Measurements from ENCODE around the gene SPOCK2.

The SPOCK2 gene

DNA sequence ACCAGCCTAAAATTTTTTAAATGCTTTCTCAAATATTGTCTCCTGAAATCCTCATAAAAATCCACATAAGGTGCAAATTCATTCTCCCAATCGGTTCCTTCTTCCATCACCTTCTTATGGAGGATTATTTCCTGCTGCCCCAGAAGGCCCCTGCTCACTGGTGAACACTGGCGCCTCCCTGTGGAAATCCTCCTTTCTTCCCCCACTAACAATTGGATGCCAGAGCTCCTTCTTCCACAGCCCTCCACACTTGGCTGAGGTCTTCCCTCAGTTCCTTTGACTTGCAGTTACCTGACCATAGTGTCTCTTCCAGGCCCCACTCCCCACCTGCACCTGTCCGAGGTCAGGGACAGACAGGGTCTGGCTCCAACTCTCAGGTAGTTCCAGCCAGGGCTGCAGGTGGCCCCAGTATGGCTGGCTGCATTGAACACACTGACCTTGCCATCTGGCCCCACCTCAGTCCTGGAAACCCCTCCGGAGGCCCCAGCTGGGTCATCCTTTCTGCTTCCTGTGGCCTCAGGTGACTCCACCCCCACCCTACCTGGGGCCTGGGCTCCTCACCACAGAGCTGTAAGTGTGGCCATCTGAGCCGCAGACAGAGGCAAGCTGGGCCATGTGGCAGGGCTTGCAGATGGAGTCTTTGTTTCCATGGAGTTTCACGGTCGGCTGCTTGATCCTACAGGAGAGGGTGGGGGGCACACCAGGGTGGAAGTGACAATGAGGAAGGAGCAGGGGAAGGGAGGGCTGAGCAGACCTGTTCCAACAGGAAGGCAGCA lies 18.4 kb downstream of the SPOCK2 start:
- DNase-seq (ENCODE audit: low read depth): no peak
- peak; percentile 31 for TF ChIP-seq CTCF (IDR thresholded peaks at IDR 0.05; ENCODE audit: low read length, missing control alignments)
- H3K4me3 ChIP-seq (replicated peaks; ENCODE audit: low read depth, low read length): no peak overlapping the region

GRCh38 chr10:72068901-72069446 lies 19.4 kb downstream of the SPOCK2 start:
- H3K4me3 ChIP-seq (replicated peaks; ENCODE audit: low read depth, low read length): no peak overlapping the region
- TF ChIP-seq CTCF (IDR thresholded peaks at IDR 0.05; ENCODE audit: low read length, missing control alignments): no peak
- no peak for DNase-seq (ENCODE audit: low read depth)

- DNase-seq (ENCODE audit: low read depth): no peak
- TF ChIP-seq CTCF (IDR thresholded peaks at IDR 0.05; ENCODE audit: low read length, missing control alignments): no peak
- no peak overlapping the region for H3K4me3 ChIP-seq (replicated peaks; ENCODE audit: low read depth, low read length)
Measured at GRCh38 chr10:72068126-72068765, 20.1 kb downstream of the SPOCK2 start.

GRCh38 chr10:72067463-72068125 lies 20.8 kb downstream of the SPOCK2 start:
- DNase-seq (ENCODE audit: low read depth): no peak
- no peak overlapping the region for H3K4me3 ChIP-seq (replicated peaks; ENCODE audit: low read depth, low read length)

DNA sequence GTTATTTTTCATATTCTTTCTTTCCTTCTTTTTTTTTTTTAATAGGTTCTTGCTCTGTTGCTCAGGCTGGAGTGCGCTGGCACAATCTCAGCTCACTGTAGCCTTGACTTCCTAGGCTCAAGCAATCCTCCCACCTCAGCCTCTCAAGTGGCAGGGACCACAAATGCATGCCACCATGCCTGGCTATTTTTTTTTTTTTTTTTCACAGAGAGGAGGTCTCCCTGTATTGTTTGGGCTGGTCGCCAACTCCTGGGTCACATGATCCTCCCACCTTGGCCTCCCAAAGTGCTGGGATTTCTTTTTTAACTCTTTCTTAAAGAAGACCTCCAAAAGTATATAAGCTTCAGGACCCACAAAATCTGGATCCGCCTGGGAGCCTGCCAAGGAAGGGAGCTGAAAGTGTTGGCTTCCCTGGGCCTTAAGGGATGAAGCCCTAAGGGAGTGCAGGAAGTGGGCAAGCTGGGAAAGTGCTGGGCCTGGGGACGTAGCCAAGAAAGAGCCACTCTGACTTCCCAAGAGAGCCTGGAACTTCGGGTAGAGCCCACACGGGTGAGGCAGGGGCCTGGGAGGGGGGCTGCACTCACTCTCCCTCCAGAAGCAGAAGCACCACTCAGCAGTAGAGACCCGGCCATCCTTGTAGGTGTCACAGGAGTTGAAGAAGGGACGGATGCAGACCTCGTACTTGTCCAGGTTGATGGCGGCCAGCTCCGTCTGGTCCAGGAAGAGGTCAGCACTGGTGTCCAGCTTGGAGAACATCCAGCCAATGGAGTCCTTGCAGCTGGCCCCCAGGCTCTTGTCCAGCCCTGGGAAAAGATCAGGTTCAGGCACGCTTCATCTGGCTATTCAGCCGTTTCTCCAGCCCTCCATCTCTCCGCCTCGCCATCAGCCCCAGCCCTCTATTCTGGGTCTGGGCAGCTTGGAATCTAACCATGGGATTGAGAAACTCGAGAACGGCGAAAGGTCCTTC lies 21.8 kb downstream of the SPOCK2 start:
- no peak for DNase-seq (ENCODE audit: low read depth)
- no peak overlapping the region for H3K4me3 ChIP-seq (replicated peaks; ENCODE audit: low read depth, low read length)

More at GRCh38 chr10:72067463-72068125, 20.8 kb downstream of the SPOCK2 start:
- TF ChIP-seq CTCF (IDR thresholded peaks at IDR 0.05; ENCODE audit: low read length, missing control alignments): no peak

More for the DNA sequence above, 21.8 kb downstream of the SPOCK2 start:
- TF ChIP-seq CTCF (IDR thresholded peaks at IDR 0.05; ENCODE audit: low read length, missing control alignments): no peak

Measured in fibroblast of pulmonary artery (primary cell).